GM06990 (cell line): Measurements from ENCODE around the gene HENMT1.

ENCODE experiments used
- DNase-seq: peaks from one replicate; pipeline ENCODE4 v3.0.0-alpha.2; 2011; ENCODE audit not compliant: insufficient read length; ENCODE audit errors: extremely low read depth
- H3K27me3 ChIP-seq: replicated peaks from 2 replicates; pipeline ENCODE4 v1.6.0; 2011; ENCODE audit warnings: low read length; ENCODE audit not compliant: control insufficient read depth, insufficient read depth
- H3K36me3 ChIP-seq: 2 replicates; pipeline ENCODE4 v1.5.1; 2011; ENCODE audit warnings: low read length; ENCODE audit not compliant: control insufficient read depth, insufficient read depth
- H3K4me3 ChIP-seq: replicated peaks from 2 replicates; pipeline ENCODE4 v1.5.1; 2011; ENCODE audit warnings: low read depth, mild to moderate bottlenecking, control low read depth, low read length
- CTCF ChIP-seq: IDR thresholded peaks from 2 replicates; pipeline ENCODE4 v1.5.1; 2011; ENCODE audit warnings: low read length, control low read depth, mild to moderate bottlenecking, inconsistent platforms; ENCODE audit not compliant: insufficient read depth, poor library complexity, severe bottlenecking

HENMT1 gene

GRCh38 chr1:108624069-108624468 is 36.8 kb downstream of the HENMT1 start:
- no peak for DNase-seq
- Histone ChIP-seq H3K36me3 (no peaks in the 10 kb centered on the region; the same call in 1 of the 2 replicates), H3K27me3 (no peaks in the 10 kb centered on the region), H3K4me3 (no peak overlapping the region)
- no peak for TF ChIP-seq CTCF

- no peaks in the 10 kb centered on the region for H3K27me3 ChIP-seq
- TF ChIP-seq CTCF = no peak
- H3K36me3 ChIP-seq = no peaks in the 10 kb centered on the region
- no peak for DNase-seq
- H3K4me3 ChIP-seq = no peak overlapping the region
Observed at GRCh38 chr1:108617724-108618056, 43.2 kb downstream of the HENMT1 start.

- TF ChIP-seq CTCF = no peak
- Histone ChIP-seq H3K4me3 (no peak overlapping the region), H3K36me3 (no peaks in the 10 kb centered on the region), H3K27me3 (no peaks in the 10 kb centered on the region)
- DNase-seq = no peak
Observed at GRCh38 chr1:108617008-108617723, 43.7 kb downstream of the HENMT1 start.

GRCh38 chr1:108615544-108615943 is 45.3 kb downstream of the HENMT1 start:
- Histone ChIP-seq H3K4me3 (no peak overlapping the region), H3K36me3 (no peaks in the 10 kb centered on the region), H3K27me3 (no peaks in the 10 kb centered on the region)
- DNase-seq = no peak
- TF ChIP-seq CTCF = no peak

- TF ChIP-seq CTCF = no peak
- Histone ChIP-seq H3K36me3 (no peaks in the 10 kb centered on the region), H3K4me3 (no peak overlapping the region), H3K27me3 (no peaks in the 10 kb centered on the region)
- DNase-seq = no peak
Observed at GRCh38 chr1:108612496-108612895, 48.4 kb downstream of the HENMT1 start.

GRCh38 chr1:108611984-108612383 is 48.9 kb downstream of the HENMT1 start:
- no peak for TF ChIP-seq CTCF
- H3K27me3 ChIP-seq = no peaks in the 10 kb centered on the region
- no peak overlapping the region for H3K4me3 ChIP-seq
- no peak for DNase-seq
- H3K36me3 ChIP-seq = no peaks in the 10 kb centered on the region
